Measurements from ENCODE around the gene POU6F2. TPM values are rescaled to one million over a fixed set of nuclear protein-coding genes. Genes with fewer than 3 reads are reported as not detected.
A peak's percentile ranks its signal among the peaks of the same experiment; 100 is the strongest.

POU6F2 gene
- total RNA-seq, 4 donors from 2014 or later: not detected

DNA sequence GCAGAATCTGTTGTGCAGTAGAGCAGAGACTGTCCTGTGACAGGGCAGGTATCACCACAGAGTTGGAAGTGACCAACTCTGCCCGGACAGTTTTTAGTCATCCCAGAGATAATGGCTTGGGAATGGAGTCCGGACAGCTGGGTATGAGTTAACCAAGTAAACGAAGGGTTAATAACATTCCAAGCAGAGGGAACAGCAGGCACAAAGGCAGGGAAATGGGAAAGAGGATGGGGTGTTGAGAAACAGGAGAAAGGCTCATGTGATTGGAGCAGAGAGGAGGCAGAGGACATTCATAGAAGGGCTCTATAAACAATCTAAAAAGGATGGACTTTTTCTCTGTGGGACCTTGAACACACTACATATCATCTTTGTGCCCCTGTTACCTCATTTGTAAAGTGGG lies 456.3 kb downstream of the POU6F2 start:
- H3K9me3 ChIP-seq: no peaks in the 10 kb centered on the region
- TF ChIP-seq POLR2AphosphoS5 (IDR thresholded peaks at IDR 0.05) (no peak), POLR2A (IDR thresholded peaks at IDR 0.05; ENCODE audit: low read depth) (no peak), EP300 (IDR thresholded peaks at IDR 0.05) (no peak)
- TF ChIP-seq, protein P1, sequence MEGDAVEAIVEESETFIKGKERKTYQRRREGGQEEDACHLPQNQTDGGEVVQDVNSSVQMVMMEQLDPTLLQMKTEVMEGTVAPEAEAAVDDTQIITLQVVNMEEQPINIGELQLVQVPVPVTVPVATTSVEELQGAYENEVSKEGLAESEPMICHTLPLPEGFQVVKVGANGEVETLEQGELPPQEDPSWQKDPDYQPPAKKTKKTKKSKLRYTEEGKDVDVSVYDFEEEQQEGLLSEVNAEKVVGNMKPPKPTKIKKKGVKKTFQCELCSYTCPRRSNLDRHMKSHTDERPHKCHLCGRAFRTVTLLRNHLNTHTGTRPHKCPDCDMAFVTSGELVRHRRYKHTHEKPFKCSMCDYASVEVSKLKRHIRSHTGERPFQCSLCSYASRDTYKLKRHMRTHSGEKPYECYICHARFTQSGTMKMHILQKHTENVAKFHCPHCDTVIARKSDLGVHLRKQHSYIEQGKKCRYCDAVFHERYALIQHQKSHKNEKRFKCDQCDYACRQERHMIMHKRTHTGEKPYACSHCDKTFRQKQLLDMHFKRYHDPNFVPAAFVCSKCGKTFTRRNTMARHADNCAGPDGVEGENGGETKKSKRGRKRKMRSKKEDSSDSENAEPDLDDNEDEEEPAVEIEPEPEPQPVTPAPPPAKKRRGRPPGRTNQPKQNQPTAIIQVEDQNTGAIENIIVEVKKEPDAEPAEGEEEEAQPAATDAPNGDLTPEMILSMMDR (IDR thresholded peaks at IDR 0.05): no peak
- peaks cover 0 to 7% (median 0%) of the 10 kb centered on the region in 4 donors for H3K4me1 ChIP-seq
- H3K36me3 ChIP-seq: no peaks in the 10 kb centered on the region
- H3K4me3 ChIP-seq: no peak overlapping the region
- H3K27me3 ChIP-seq: no peaks in the 10 kb centered on the region
- no peak for DNase-seq (ENCODE audit: extremely low spot score)
- no peak overlapping the region for H3K27ac ChIP-seq (replicated peaks in 1 of 4)
- intact Hi-C loops (cut with DNase I): no loop called here
- 61% methylated on average over 3 of the region's 3 CpGs for WGBS

DNA sequence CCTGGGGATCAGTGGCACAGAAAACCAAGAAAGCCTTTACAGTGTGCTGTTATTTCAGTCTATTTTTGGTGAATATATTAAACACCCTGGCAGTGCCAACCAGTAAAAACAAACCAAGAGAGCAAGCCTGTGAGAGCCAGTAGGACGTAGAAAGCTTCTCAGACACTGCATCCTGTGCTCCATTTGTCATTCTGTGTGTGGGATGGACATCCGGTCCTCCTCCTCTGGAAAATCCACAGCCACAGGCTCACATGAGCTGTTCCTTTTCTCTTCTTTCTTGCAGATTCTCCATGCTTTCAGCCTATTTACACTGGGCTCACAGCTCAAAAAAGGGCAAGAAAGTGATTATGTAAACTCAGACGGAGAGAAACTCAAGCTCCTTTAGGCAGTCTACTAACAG lies 468.8 kb downstream of the POU6F2 start:
- 39% methylated on average over 3 of the region's 3 CpGs for WGBS
- TF ChIP-seq POLR2AphosphoS5 (IDR thresholded peaks at IDR 0.05): no peak
- intact Hi-C loops (cut with DNase I): no loop called here

DNA sequence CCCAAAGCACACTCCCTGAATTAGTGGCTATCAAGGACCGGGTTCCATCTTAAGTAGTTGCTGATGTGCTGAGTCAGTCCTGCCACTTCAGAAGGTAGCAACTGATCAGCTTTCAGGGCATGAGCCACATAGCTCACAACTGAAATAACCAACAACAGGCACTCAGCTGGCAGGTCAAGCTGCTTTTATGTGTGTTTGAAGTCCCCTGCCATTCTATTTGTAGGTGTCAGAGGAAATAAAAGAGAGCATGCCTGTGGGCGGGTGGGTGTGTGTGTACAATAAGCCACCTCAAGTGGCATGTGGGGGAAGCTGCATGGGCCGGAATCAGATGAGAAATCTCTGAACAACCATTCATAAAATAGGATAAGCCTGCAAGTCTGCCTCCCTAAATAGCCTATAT lies 474.2 kb downstream of the POU6F2 start:
- H3K27me3 ChIP-seq: peaks cover 0 to 9% (median 0%) of the 10 kb centered on the region in 4 donors
- no peaks in the 10 kb centered on the region for H3K9me3 ChIP-seq
- no peak for DNase-seq (ENCODE audit: extremely low spot score)
- WGBS: 89% methylated on average over 3 of the region's 3 CpGs
- H3K4me1 ChIP-seq: no peaks in the 10 kb centered on the region
- no peak overlapping the region for H3K4me3 ChIP-seq
- intact Hi-C loops (cut with DNase I): no loop called here
- no peak overlapping the region for H3K27ac ChIP-seq (replicated peaks in 1 of 4)
- H3K36me3 ChIP-seq: no peaks in the 10 kb centered on the region
- TF ChIP-seq POLR2AphosphoS5 (IDR thresholded peaks at IDR 0.05): no peak
- TF ChIP-seq, protein P1 (IDR thresholded peaks at IDR 0.05): no peak
- TF ChIP-seq POLR2A (IDR thresholded peaks at IDR 0.05; ENCODE audit: low read depth): no peak
- TF ChIP-seq EP300 (IDR thresholded peaks at IDR 0.05): no peak

More for the DNA sequence above, 468.8 kb downstream of the POU6F2 start:
- Histone ChIP-seq H3K36me3 (no peaks in the 10 kb centered on the region), H3K9me3 (no peaks in the 10 kb centered on the region), H3K4me1 (no peaks in the 10 kb centered on the region), H3K4me3 (no peak overlapping the region), H3K27me3 (peaks cover 0 to 9% (median 0%) of the 10 kb centered on the region in 4 donors), H3K27ac (replicated peaks in 1 of 4) (no peak overlapping the region)
- DNase-seq (ENCODE audit: extremely low spot score): no peak

DNA sequence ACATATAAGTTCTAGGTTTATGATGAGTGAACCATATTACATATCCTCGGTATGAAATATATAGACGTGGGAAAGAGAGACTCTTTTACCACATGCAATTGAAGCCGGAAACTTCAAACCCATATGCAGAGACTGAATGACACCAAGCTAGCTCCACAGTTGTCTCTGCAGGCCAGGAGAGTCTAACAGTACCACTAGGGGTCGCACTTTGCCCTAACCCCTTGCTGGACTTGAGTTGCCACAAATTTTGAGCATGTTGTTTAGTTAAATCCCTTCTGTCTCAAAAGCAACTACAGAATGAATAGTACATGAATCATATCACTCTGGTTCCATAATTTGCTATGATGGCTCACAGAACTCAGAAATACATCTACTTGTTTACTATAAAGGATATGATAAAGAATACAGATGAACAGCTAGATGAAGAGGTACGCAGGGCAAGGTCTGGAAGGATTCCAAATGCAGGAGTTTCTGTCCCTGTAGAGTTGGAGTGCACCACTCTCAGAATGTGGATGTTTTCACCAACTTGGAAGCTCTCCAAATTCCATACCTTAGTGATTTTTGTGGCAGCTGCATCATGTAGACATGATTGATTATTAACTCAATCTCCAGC lies 476.1 kb downstream of the POU6F2 start:
- WGBS: 29% methylated on average over 4 of the region's 5 CpGs
- intact Hi-C loops (cut with DNase I): no loop called here
- Histone ChIP-seq H3K4me3 (no peak overlapping the region), H3K36me3 (no peaks in the 10 kb centered on the region), H3K9me3 (no peaks in the 10 kb centered on the region), H3K4me1 (no peaks in the 10 kb centered on the region), H3K27ac (replicated peaks in 1 of 4) (no peak overlapping the region), H3K27me3 (peaks cover 0 to 9% (median 0%) of the 10 kb centered on the region in 4 donors)
- TF ChIP-seq POLR2A (IDR thresholded peaks at IDR 0.05; ENCODE audit: low read depth): no peak
- TF ChIP-seq EP300 (IDR thresholded peaks at IDR 0.05): no peak
- no peak for TF ChIP-seq POLR2AphosphoS5 (IDR thresholded peaks at IDR 0.05)
- TF ChIP-seq, protein P1 (IDR thresholded peaks at IDR 0.05): peak in 2 of 3 experiments; percentile 22 to 51
- DNase-seq (ENCODE audit: extremely low spot score): no peak

DNA sequence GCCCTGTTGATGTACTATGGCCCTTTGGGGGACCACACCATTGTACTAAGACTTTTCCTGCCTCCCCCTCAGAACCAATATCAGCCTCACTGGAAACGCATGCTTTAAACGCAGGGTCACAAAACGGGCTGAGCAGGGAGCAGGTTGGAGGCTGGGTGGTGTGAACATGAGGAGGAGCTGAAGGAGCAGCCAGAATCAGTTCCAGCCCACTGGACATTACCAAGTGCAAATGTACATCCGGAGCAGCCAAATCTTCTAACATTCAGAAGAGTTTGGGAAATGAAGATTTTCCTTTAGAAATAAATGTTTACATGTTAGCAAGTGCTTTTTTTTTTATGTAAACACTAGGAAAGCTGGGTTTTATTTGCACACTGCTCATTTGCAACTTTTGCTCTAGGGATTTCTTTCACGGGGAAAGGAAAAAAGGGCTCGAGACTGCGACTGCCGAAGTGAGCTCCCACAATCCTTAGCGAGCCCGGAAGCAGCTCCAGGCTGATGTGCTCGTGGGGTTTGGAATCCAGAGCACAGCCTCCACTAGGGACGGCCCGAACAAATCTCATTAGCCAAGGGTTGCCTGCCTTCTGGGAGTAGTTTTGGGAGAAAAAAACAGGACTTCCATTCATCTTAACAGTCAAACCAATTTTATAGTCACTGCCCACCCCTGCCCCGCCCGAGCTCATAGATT lies 480.5 kb downstream of the POU6F2 start:
- Histone ChIP-seq H3K36me3 (no peaks in the 10 kb centered on the region), H3K4me3 (peak overlapping the region in 3 of 4 donors; percentile 19 to 28 (median 21)), H3K4me1 (no peaks in the 10 kb centered on the region), H3K27me3 (no peaks in the 10 kb centered on the region), H3K27ac (replicated peaks in 1 of 4) (no peak overlapping the region), H3K9me3 (no peaks in the 10 kb centered on the region)
- TF ChIP-seq POLR2A (IDR thresholded peaks at IDR 0.05; ENCODE audit: low read depth): no peak
- TF ChIP-seq, protein P1 (IDR thresholded peaks at IDR 0.05): no peak
- no peak for TF ChIP-seq POLR2AphosphoS5 (IDR thresholded peaks at IDR 0.05)
- TF ChIP-seq EP300 (IDR thresholded peaks at IDR 0.05): no peak
- WGBS: 60% methylated on average over 15 of the region's 15 CpGs
- intact Hi-C loops (cut with DNase I): no loop called here
- DNase-seq (ENCODE audit: extremely low spot score): no peak
